ENCODE data around the gene NUDT3.

The NUDT3 gene

GRCh38 chr6:34374508-34374907 lies 18.0 kb downstream of the NUDT3 start:
- no peak for TF ChIP-seq FOXM1 (IDR thresholded peaks at IDR 0.05; ENCODE audit: borderline replicate concordance, low read depth)
- TF ChIP-seq EGR1 (IDR thresholded peaks at IDR 0.05) = no peak
- TF ChIP-seq REST (IDR thresholded peaks at IDR 0.05; ENCODE audit: low read depth) = no peak
- TF ChIP-seq TCF12 (IDR thresholded peaks at IDR 0.05; ENCODE audit: low read depth) = no peak
- no peak for TF ChIP-seq TEAD4 (IDR thresholded peaks at IDR 0.05)
- TF ChIP-seq USF1 (IDR thresholded peaks at IDR 0.05) = no peak
- TF ChIP-seq YY1 (IDR thresholded peaks at IDR 0.05; ENCODE audit: low read depth) = no peak
- no peak for TF ChIP-seq ZBTB7A (IDR thresholded peaks at IDR 0.05; ENCODE audit: low read depth)
- no peak for TF ChIP-seq CEBPB (IDR thresholded peaks at IDR 0.05)

- TF ChIP-seq TAF1 (IDR thresholded peaks at IDR 0.05; ENCODE audit: low read depth) = no peak
- TF ChIP-seq FOXM1 (IDR thresholded peaks at IDR 0.05; ENCODE audit: borderline replicate concordance, low read depth) = no peak
- TF ChIP-seq RAD21 (IDR thresholded peaks at IDR 0.05; ENCODE audit: low read depth) = no peak
- TF ChIP-seq NFIC (IDR thresholded peaks at IDR 0.05) = no peak
- no peak for TF ChIP-seq TEAD4 (IDR thresholded peaks at IDR 0.05)
Observed at GRCh38 chr6:34374069-34374468, 18.4 kb downstream of the NUDT3 start.

- TF ChIP-seq ZBTB7A (IDR thresholded peaks at IDR 0.05; ENCODE audit: low read depth) (no peak), CREB1 (IDR thresholded peaks at IDR 0.05; ENCODE audit: low read depth) (no peak), TCF12 (IDR thresholded peaks at IDR 0.05; ENCODE audit: low read depth) (no peak), YY1 (IDR thresholded peaks at IDR 0.05; ENCODE audit: low read depth) (no peak), CEBPB (IDR thresholded peaks at IDR 0.05) (no peak), EP300 (IDR thresholded peaks at IDR 0.05; ENCODE audit: borderline replicate concordance) (no peak), MAX (IDR thresholded peaks at IDR 0.05) (no peak), EGR1 (IDR thresholded peaks at IDR 0.05) (no peak), RAD21 (IDR thresholded peaks at IDR 0.05; ENCODE audit: low read depth) (no peak), FOXM1 (IDR thresholded peaks at IDR 0.05; ENCODE audit: borderline replicate concordance, low read depth) (no peak)
Observed at GRCh38 chr6:34373511-34373910, 19.0 kb downstream of the NUDT3 start.

GRCh38 chr6:34370361-34370760 lies 22.1 kb downstream of the NUDT3 start:
- no peak for TF ChIP-seq ZBTB7A (IDR thresholded peaks at IDR 0.05; ENCODE audit: low read depth)
- no peak for TF ChIP-seq TCF12 (IDR thresholded peaks at IDR 0.05; ENCODE audit: low read depth)
- TF ChIP-seq RAD21 (IDR thresholded peaks at IDR 0.05; ENCODE audit: low read depth) = no peak
- no peak for TF ChIP-seq FOXM1 (IDR thresholded peaks at IDR 0.05; ENCODE audit: borderline replicate concordance, low read depth)
- no peak for TF ChIP-seq USF1 (IDR thresholded peaks at IDR 0.05)

GRCh38 chr6:34369385-34369784 lies 23.1 kb downstream of the NUDT3 start:
- TF ChIP-seq EP300 (IDR thresholded peaks at IDR 0.05; ENCODE audit: borderline replicate concordance) (no peak), FOXM1 (IDR thresholded peaks at IDR 0.05; ENCODE audit: borderline replicate concordance, low read depth) (no peak), CREB1 (IDR thresholded peaks at IDR 0.05; ENCODE audit: low read depth) (no peak), REST (IDR thresholded peaks at IDR 0.05; ENCODE audit: low read depth) (no peak), MAX (IDR thresholded peaks at IDR 0.05) (no peak), TEAD4 (IDR thresholded peaks at IDR 0.05) (no peak), NFIC (IDR thresholded peaks at IDR 0.05) (no peak), CEBPB (IDR thresholded peaks at IDR 0.05) (no peak), TCF12 (IDR thresholded peaks at IDR 0.05; ENCODE audit: low read depth) (no peak), USF1 (IDR thresholded peaks at IDR 0.05) (no peak), ZBTB7A (IDR thresholded peaks at IDR 0.05; ENCODE audit: low read depth) (no peak), EGR1 (IDR thresholded peaks at IDR 0.05) (no peak), YY1 (IDR thresholded peaks at IDR 0.05; ENCODE audit: low read depth) (no peak), TAF1 (IDR thresholded peaks at IDR 0.05; ENCODE audit: low read depth) (no peak), RAD21 (IDR thresholded peaks at IDR 0.05; ENCODE audit: low read depth) (no peak)

- TF ChIP-seq EP300 (IDR thresholded peaks at IDR 0.05; ENCODE audit: borderline replicate concordance) (no peak), CREB1 (IDR thresholded peaks at IDR 0.05; ENCODE audit: low read depth) (no peak), NFIC (IDR thresholded peaks at IDR 0.05) (no peak), YY1 (IDR thresholded peaks at IDR 0.05; ENCODE audit: low read depth) (no peak), USF1 (IDR thresholded peaks at IDR 0.05) (no peak), TAF1 (IDR thresholded peaks at IDR 0.05; ENCODE audit: low read depth) (no peak), RAD21 (IDR thresholded peaks at IDR 0.05; ENCODE audit: low read depth) (no peak)
Observed at GRCh38 chr6:34366639-34366921, 25.9 kb downstream of the NUDT3 start.
